Stimulated activated CD4-positive, alpha-beta T cell treated with anti-CD3 and anti-CD28 coated beads, Interleukin-4, amount 100 ng/mL, for 4 hours (primary cell): Measurements from ENCODE around the gene LRBA.
"Not testable (repeated sequence)": the region's sequence is repeated elsewhere in the genome, so short reads cannot be mapped to it uniquely, and the experiment has no call there.

Experiments
- DNase-seq, 2 experiments: peaks; one replicate each; pipeline ENCODE4 v3.0.0-alpha.2; 2020

LRBA gene

GRCh38 chr4:150942539-150942938 lies 72.5 kb downstream of the LRBA start:
- DNase-seq = no peak

- DNase-seq = no peak
Observed at GRCh38 chr4:150940123-150940522, 75.0 kb downstream of the LRBA start.

- no peak for DNase-seq
Observed at GRCh38 chr4:150939530-150939929, 75.6 kb downstream of the LRBA start.

- DNase-seq = no peak
Observed at GRCh38 chr4:150938873-150939499, 76.1 kb downstream of the LRBA start.

- DNase-seq = no peak
Observed at GRCh38 chr4:150938417-150938816, 76.7 kb downstream of the LRBA start.

GRCh38 chr4:150934022-150934421 lies 81.1 kb downstream of the LRBA start:
- no peak for DNase-seq

GRCh38 chr4:150931796-150932195 lies 83.3 kb downstream of the LRBA start:
- DNase-seq = no peak

GRCh38 chr4:150931005-150931404 lies 84.1 kb downstream of the LRBA start:
- no peak for DNase-seq

GRCh38 chr4:150923945-150924344 lies 91.1 kb downstream of the LRBA start:
- DNase-seq = no peak

GRCh38 chr4:150921486-150921885 lies 93.6 kb downstream of the LRBA start:
- not testable (repeated sequence) for DNase-seq

GRCh38 chr4:150918562-150918961 lies 96.5 kb downstream of the LRBA start:
- DNase-seq = not testable (repeated sequence)

GRCh38 chr4:150911326-150911725 lies 103.8 kb downstream of the LRBA start:
- DNase-seq = no peak

- DNase-seq = no peak
Observed at GRCh38 chr4:150909116-150909515, 106.0 kb downstream of the LRBA start.

GRCh38 chr4:150906987-150907633 lies 108.0 kb downstream of the LRBA start:
- DNase-seq = no peak

- DNase-seq = no peak
Observed at GRCh38 chr4:150904671-150905070, 110.4 kb downstream of the LRBA start.

GRCh38 chr4:150903603-150904002 lies 111.5 kb downstream of the LRBA start:
- no peak for DNase-seq

GRCh38 chr4:150896497-150896896 lies 118.6 kb downstream of the LRBA start:
- DNase-seq = no peak

GRCh38 chr4:150890246-150890645 lies 124.8 kb downstream of the LRBA start:
- no peak for DNase-seq

GRCh38 chr4:150889306-150889705 lies 125.8 kb downstream of the LRBA start:
- no peak for DNase-seq

GRCh38 chr4:150888625-150889024 lies 126.5 kb downstream of the LRBA start:
- DNase-seq = no peak

GRCh38 chr4:150888217-150888616 lies 126.9 kb downstream of the LRBA start:
- DNase-seq = no peak

GRCh38 chr4:150886597-150886996 lies 128.5 kb downstream of the LRBA start:
- no peak for DNase-seq

- no peak for DNase-seq
Observed at GRCh38 chr4:150884625-150885024, 130.5 kb downstream of the LRBA start.

GRCh38 chr4:150875367-150875766 lies 139.7 kb downstream of the LRBA start:
- no peak for DNase-seq
